Thyroid gland (tissue), 4 donors: ENCODE measurements around the gene GZF1.

ENCODE experiments used
- CTCF ChIP-seq, 6 experiments: fragments of 200-600 bp in 3 of 6; fragments of 450-650 bp in 3 of 6; sonication (generic) in 3 of 6; IDR thresholded peaks; one replicate each; pipeline ENCODE4 v1.5.1; 2016 to 2019; ENCODE audit warnings: antibody characterized with exemption in 6 of 6, mild to moderate bottlenecking in 2 of 6, inconsistent platforms in 1 of 6, moderate library complexity in 1 of 6
- POLR2A ChIP-seq, 2 donors: fragments of 450-650 bp; IDR thresholded peaks; one replicate each; pipeline ENCODE4 v1.6.1; 2017; ENCODE audit warnings: antibody characterized with exemption in 2 of 2, mild to moderate bottlenecking in 2 of 2, moderate library complexity in 1 of 2

- TF ChIP-seq CTCF (IDR thresholded peaks at IDR 0.05) (no peak), POLR2A (IDR thresholded peaks at IDR 0.05) (no peak)
Observed at GRCh38 chr20:23362392-23363256, 642 bp downstream of the GZF1 start.
